Activated T-cell treated with anti-CD3 and anti-CD28 coated beads, Interleukin-2, amount 50 U/mL, for 1 hour (primary cell): ENCODE measurements around the gene CREB5.

Experiments
- DNase-seq: peaks from one replicate; pipeline ENCODE4 v3.0.0-alpha.2; 2020

The CREB5 gene

GRCh38 chr7:28656529-28656928 is 244.2 kb downstream of the CREB5 start:
- no peak for DNase-seq

DNA sequence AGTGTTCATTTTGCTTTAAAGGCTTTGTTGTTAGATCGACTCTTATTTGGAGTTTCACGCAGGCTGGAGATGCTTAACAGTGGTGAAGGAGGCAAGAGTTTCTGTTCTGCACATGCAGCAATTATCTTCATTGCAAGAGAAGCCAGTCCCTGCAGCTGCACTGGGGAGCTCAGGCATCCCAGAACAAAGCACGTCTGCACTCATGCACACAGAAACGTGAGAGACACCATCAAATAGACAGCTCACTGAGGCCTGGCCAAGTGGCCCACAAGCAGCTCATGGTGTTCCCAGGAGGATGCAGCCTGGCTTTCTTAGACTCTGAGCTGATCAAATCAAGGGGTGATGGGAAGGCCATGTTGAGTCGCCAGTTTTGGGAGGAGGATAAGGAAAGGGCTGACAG is 246.1 kb downstream of the CREB5 start:
- no peak for DNase-seq

DNA sequence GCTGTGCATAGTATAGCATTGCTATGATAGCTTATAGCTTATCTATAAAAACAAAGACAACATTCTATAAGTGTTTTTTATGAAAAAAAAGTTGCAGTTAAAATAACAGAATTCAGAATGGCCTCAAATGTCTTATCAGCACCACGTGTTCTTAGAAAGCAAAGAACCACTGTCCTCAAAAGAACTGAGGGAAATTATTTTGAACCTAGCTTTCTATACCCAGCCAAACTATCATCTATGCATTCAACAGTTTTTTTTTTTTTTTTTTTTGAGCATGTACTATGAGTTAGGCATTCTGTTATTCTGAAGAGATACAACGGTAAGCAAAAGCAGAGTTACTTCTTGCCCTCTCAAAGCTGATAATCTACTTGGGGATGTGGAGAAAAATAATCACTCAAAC is 247.8 kb downstream of the CREB5 start:
- DNase-seq = no peak

- DNase-seq = peak; percentile 21
Observed at GRCh38 chr7:28661826-28662595, 249.7 kb downstream of the CREB5 start.

GRCh38 chr7:28666154-28666553 is 253.8 kb downstream of the CREB5 start:
- DNase-seq = no peak

DNA sequence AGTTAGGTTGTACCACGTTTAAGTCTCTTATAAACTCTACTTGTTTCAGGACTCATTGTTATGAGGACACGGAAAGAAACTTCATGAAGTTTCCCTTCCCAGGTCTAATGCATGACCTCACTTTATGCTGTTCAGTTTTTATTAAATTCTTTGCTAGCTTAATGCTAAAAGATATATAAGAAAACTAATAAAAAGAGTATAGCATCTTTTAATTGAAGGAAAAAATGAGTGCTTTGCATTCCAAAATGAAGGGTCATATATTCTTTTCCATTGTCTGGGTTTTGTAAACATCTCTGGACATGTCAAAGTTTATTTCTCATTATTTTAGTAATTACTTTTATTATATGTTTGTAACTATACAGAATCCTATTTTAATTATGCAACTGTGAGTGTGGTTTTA is 255.8 kb downstream of the CREB5 start:
- DNase-seq = no peak

DNA sequence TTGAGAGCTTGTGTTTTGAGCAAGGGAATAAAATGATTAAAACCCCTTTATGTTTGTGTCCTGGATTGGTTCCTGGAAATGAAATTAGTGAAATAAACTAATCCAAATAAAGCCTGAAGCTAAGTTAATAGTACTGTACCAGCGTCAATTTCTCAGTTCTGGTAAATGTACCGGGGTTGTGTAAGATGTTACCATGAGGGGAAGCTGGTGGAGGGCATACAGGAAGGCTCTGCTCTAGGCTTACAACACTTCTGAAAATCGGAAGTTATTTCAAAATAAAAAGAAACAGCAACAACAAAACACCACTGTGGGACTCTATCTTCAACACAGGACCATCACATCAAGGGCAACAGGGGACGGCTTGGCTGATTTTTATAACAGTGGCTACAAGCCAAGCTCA is 257.0 kb downstream of the CREB5 start:
- DNase-seq = no peak

DNA sequence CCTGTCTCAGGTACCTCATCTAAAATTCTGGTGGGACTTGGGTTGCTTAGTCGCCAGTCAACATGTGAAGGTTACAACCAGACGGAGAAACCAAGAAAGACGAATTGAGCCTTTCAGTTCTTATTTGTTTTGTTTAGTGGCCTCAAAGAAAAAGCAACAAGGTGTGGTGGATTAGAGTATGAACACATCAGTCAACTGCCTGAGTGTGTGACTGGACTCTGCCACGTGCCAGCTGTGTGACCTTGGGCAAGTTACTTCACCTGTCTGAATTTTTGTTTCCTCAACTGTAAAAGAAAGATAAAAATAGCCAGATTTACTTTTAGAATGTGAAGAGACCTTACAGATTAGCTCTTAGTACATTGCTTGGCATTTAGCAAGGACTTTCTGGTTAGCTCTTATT is 259.2 kb downstream of the CREB5 start:
- no peak for DNase-seq

GRCh38 chr7:28672397-28672797 is 260.1 kb downstream of the CREB5 start:
- DNase-seq = no peak

DNA sequence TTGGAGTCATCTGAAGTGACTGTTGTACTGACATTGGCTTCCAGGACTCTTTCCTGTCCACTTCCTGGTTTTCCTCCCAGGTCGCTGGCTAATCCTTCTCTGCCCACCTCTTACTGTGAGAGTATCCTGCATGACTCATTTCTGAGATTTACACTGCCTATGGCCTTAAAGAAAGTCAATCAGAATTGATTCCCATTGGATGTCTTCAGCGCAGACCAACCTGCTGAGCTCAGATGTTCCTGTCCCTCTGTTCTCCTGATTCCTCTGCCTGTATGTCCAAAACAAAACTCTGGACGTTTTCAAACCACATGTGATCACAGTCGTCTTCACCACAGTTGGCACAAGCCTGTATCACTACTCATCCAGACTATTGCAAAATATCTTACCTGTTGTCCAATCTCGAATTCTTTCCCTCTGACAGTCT is 262.1 kb downstream of the CREB5 start:
- DNase-seq = no peak

DNA sequence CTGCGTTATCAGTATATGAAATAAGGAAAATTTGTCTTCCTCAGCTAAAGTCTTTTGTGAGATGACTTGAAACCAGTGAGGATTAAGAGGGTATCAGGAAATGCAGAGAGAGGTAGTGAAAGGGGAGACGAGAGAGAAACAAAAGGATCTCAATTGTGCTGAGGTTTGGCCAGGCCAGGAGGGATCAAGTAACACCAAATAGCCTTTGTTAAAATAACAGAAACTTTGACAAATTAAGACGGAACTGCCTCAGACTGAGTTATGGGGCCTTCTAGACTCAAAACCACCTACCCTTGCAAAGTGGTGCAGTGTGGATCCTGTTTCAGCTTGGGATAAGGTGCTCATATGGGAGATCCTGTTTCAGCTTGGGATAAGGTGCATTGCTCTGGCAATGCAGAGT is 263.1 kb downstream of the CREB5 start:
- DNase-seq = no peak

DNA sequence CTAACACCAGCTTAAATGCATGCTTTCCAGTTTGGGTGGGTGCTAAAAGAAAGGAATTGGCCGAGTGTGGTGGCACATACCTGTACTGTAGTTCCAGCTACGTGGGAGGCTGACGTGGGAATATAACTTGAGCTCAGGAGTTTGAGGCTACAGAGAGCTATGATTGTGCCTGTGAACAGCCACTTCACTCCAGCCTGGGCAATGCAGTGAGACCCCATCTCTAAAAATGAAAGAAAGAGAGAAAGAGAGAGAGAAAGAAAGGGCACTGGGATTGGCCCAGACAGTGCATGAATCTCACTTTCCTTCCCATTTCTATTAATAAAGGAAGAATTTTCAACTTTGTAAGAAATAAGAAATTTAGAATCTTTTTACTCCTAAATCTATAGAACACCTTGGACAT is 265.4 kb downstream of the CREB5 start:
- DNase-seq = no peak

DNA sequence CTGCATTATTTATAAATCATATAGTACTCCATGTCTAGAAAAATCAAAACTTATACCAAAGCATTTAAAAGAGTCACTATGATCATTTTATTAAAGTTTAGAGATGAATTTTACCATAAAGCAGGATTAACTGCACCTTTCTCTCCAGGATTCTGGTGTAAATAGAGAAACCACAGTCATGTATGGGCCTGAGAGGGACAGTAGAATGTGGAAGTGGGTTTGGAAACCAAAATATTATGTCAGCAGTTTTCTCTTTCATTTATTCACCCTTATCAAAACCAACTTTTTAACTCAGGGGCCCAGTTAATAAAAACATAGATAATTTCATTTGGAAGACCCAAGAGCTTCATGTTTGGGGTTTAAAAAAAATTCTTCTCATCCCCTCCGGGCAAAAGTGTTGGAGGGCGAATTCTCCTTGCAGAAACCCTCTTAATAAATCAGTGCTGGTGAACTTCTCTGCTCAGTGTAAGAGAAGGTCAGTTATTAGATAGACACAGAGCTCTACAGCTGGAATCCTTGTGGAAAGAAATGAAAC is 266.2 kb downstream of the CREB5 start:
- no peak for DNase-seq

GRCh38 chr7:28681693-28682310 is 269.5 kb downstream of the CREB5 start:
- no peak for DNase-seq

DNA sequence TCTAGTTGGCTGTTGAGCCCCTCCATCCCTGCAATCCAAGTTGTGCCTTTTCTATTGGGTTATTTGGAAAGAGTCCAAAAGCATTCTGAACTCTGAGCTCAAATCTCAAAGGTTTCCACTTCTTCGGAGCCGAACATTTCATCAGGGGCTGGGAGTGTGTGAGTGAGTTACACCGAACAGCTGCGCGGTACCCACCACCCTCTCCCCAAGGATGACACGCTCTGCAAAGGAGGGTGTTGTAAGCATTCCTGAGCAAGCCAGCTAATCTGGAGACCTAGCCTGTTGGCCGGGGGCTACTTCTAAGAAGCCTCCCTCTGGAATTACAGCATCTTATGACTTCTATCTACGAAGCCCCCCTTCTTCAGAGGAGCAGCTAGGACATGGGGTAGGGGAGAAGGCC is 270.5 kb downstream of the CREB5 start:
- no peak for DNase-seq

GRCh38 chr7:28684650-28685241 is 272.4 kb downstream of the CREB5 start:
- DNase-seq = no peak

- DNase-seq = no peak
Observed at GRCh38 chr7:28685242-28685643, 272.9 kb downstream of the CREB5 start.

- DNase-seq = no peak
Observed at GRCh38 chr7:28685644-28686417, 273.5 kb downstream of the CREB5 start.

DNA sequence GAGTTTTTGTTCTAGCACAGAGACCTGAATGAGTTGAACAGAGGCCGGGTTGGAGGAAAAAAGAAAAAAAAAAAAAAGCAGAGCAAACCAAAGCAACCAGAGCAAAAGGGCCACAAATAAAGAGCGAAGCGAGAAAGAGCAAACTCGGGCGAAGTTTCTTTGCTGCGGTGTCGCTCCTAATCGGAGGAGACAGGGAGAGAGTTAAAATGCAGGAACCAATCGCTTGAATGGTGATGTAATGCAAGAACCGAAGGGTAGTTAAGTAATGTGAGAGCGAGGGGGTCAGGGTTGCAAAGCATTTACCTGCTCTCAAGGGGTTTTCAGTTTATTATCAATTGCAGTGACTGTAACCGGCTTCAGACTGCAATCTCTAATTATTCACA is 274.1 kb downstream of the CREB5 start:
- no peak for DNase-seq

- DNase-seq = no peak
Observed at GRCh38 chr7:28687537-28687936, 275.2 kb downstream of the CREB5 start.

DNA sequence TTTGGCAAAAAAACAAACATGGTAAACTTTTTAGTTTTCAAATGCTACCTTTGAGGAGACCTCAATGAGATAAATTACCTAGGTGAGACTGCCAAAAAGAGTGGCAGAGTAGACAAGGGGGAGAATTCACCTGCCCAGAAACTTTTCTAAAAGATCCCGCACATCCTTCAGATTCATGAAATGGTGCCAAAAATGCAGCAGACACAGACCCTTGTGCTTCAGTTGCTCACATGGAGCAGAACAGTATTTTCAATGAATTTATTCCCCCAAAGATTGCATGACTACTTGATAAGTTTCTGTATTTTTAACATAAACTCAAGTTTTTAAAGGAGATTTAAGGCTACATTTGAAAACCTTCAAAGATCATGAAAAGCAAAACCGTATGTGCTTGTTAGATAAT is 275.9 kb downstream of the CREB5 start:
- DNase-seq = no peak

DNA sequence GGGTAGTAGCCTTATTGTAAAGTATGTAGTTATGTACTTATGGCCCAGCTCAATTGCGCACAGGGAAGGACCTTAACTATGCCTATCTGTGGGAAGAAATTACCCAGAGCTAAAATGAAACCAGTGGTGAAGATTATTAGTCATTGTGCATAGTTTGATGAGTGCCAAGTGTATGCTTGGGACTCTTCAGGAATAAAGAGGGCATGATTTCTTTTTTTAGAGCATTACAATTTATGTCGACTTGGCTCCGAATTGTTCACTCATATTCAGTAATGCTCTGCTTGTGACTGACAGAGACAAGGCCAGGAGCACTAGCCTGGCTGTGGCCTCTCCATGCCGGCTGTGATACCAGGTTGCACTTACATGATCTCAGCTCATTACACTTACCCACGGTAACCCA is 276.3 kb downstream of the CREB5 start:
- DNase-seq = no peak
